ENCODE measurements around the gene TTC6. TPM values are rescaled to one million over a fixed set of nuclear protein-coding genes. Genes with fewer than 3 reads are reported as not detected.
A peak's percentile ranks its signal among the peaks of the same experiment; 100 is the strongest.

The TTC6 gene
- total RNA-seq, 1 donor from 2014 or later: 0.40 TPM

DNA sequence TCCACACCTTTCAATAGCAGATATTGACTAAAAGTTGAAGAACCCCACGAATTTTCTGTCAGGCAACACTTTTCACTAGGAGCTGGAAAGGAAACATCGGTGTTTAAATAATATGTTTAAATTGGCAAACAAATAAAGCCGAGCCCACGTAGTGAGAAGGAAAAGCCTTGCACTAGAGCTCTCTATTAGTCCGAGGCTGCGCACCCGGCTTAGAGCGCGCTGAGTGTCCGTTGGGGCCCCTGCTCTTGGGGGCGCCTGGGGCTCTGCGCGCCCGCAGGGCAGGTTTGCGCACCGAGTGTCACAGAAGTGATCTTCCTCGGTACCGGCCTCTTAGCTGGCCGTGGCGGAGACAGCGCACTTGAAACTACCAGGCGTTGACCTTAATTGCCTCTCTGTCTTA lies 6.4 kb downstream of the TTC6 start:
- no peak for DNase-seq (ENCODE audit: low read depth, low spot score)
- no peaks in the 10 kb centered on the region for H3K36me3 Mint-ChIP-seq (ENCODE audit: low read depth)
- H3K4me3 Mint-ChIP-seq: no peak overlapping the region
- TF ChIP-seq, protein P1, sequence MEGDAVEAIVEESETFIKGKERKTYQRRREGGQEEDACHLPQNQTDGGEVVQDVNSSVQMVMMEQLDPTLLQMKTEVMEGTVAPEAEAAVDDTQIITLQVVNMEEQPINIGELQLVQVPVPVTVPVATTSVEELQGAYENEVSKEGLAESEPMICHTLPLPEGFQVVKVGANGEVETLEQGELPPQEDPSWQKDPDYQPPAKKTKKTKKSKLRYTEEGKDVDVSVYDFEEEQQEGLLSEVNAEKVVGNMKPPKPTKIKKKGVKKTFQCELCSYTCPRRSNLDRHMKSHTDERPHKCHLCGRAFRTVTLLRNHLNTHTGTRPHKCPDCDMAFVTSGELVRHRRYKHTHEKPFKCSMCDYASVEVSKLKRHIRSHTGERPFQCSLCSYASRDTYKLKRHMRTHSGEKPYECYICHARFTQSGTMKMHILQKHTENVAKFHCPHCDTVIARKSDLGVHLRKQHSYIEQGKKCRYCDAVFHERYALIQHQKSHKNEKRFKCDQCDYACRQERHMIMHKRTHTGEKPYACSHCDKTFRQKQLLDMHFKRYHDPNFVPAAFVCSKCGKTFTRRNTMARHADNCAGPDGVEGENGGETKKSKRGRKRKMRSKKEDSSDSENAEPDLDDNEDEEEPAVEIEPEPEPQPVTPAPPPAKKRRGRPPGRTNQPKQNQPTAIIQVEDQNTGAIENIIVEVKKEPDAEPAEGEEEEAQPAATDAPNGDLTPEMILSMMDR (conservative IDR thresholded peaks at IDR 0.05): no peak
- peaks cover 100% of the 10 kb centered on the region for H3K27me3 Mint-ChIP-seq (ENCODE audit: low read depth)
- H3K4me1 Mint-ChIP-seq: peaks cover 13% of the 10 kb centered on the region
- H3K27ac Mint-ChIP-seq (ENCODE audit: unreplicated experiment): no peak overlapping the region
- no peaks in the 10 kb centered on the region for H3K9me3 Mint-ChIP-seq

DNA sequence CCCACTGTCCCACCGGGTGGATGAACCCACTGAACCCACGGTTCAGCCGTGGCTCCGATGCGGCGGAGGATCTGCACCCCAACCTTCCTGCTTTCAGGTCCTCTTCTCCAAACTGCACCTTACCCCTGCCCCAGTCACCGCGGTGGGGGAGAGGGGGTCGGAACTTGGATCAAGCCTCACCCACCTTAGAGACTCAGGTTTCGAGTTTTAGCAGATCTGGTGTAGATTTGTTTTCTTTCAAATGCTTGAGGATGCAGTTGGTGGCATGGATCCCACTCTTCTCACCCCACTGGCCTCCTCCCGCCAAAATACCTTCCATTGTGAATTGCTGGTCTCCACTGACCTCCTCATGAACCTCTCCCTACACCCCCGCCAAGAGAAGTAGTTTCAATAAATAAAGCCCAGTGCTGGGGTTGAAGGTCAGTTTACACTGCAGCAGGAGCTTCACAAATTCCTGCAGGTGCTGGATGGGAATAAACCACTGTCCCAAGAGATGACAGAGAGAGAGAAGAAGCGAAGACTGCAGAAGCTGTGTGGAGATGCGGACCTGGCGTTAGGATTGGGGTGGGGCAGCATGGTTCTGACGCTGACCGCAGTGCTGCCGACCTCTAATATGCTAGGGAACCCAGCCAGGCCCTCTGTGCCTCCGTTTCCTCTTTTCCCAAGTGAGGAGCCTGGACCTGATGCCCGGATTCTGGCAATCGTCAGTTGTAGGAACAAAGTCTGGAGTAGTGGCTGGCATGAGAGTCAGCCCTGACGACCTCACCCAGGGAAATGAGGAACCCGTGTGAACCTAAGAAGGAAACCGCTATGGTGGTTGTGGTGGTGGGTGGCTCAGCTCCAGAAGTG lies 7.4 kb downstream of the TTC6 start:
- Mint-ChIP-seq H3K4me1 (peaks cover 10% of the 10 kb centered on the region), H3K36me3 (ENCODE audit: low read depth) (no peaks in the 10 kb centered on the region), H3K4me3 (no peak overlapping the region), H3K27me3 (ENCODE audit: low read depth) (peaks cover 100% of the 10 kb centered on the region), H3K9me3 (no peaks in the 10 kb centered on the region), H3K27ac (ENCODE audit: unreplicated experiment) (no peak overlapping the region)
- DNase-seq (ENCODE audit: low read depth, low spot score): no peak
- TF ChIP-seq, protein P1 (conservative IDR thresholded peaks at IDR 0.05): no peak

DNA sequence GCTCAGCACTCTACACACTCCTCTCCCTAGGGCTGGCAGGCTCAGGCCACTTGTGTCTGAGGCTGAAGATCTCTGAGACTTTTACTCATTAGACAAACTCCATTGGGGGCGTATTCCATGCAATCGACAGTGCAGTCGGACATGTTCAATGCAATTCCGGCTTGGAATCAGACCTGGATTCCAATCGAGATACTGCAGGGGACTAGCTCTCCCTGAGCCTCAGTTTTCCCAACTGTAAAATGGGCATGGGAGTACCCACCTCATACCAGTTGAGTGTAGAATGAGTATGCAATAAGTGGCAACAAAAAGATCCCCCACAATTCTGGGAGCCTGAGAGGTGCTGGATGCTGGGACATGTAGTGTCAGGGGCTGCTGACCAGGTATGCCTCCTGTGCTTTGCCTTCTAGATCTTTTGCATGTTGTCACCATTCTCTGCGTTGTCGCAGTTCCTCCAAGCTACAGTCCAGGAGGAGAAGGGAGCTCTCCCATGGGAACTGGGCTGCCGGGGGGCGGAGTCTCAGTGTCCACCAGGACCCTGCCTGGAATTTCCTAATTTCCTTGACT lies 8.3 kb downstream of the TTC6 start:
- peaks cover 98% of the 10 kb centered on the region for H3K27me3 Mint-ChIP-seq (ENCODE audit: low read depth)

DNA sequence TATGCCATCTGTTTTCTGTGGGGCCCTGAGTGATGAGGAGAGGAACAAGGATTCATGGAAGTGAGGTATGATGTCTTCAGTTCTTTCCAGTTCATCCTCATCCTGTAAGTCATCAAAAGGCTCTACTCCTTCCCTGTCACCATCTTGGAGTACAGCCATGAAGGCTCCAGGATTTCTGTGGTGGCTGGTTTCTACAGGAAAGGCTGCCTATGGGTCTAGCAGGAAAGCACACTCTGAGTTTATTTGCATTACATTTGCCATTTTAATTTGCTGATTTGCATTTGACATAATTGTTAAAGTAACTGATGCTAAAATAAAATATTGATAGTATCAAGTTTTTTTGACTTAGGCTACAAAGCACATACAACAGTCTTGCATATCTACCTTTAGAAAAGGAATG lies 11.2 kb downstream of the TTC6 start:
- Mint-ChIP-seq H3K4me1 (no peaks in the 10 kb centered on the region), H3K4me3 (no peak overlapping the region), H3K9me3 (peaks cover 6% of the 10 kb centered on the region), H3K27ac (ENCODE audit: unreplicated experiment) (no peak overlapping the region), H3K27me3 (ENCODE audit: low read depth) (peaks cover 81% of the 10 kb centered on the region), H3K36me3 (ENCODE audit: low read depth) (peaks cover 2% of the 10 kb centered on the region)
- TF ChIP-seq, protein P1 (conservative IDR thresholded peaks at IDR 0.05): no peak
- no peak for DNase-seq (ENCODE audit: low read depth, low spot score)

More for the DNA sequence above, 8.3 kb downstream of the TTC6 start:
- H3K4me3 Mint-ChIP-seq: no peak overlapping the region
- TF ChIP-seq, protein P1 (conservative IDR thresholded peaks at IDR 0.05): no peak
- H3K36me3 Mint-ChIP-seq (ENCODE audit: low read depth): no peaks in the 10 kb centered on the region
- no peak for DNase-seq (ENCODE audit: low read depth, low spot score)
- no peaks in the 10 kb centered on the region for H3K9me3 Mint-ChIP-seq
- H3K4me1 Mint-ChIP-seq: peaks cover 8% of the 10 kb centered on the region
- H3K27ac Mint-ChIP-seq (ENCODE audit: unreplicated experiment): peak overlapping the region; percentile 35

DNA sequence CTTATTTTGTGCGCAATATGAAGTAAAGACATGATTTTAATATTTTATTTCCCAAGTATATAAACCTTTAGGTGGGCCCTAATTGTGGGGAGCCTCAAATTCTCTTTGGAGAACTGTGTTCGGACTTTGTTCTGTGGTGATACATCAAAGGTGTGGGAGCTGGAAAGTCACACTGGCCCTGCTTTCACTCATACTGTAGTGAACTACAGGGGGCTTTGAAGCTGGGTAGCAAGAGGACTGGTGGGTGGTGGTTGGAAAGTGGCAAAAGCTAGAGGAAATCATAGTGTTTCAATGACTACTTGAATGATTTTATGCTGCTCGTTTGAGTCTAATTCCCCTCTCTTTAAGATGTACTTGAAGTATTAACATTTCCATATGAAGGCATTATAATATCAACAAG lies 13.2 kb downstream of the TTC6 start:
- Mint-ChIP-seq H3K36me3 (ENCODE audit: low read depth) (peaks cover 4% of the 10 kb centered on the region), H3K4me1 (no peaks in the 10 kb centered on the region), H3K27me3 (ENCODE audit: low read depth) (peaks cover 62% of the 10 kb centered on the region), H3K4me3 (no peak overlapping the region), H3K9me3 (peaks cover 10% of the 10 kb centered on the region), H3K27ac (ENCODE audit: unreplicated experiment) (no peak overlapping the region)
- TF ChIP-seq, protein P1 (conservative IDR thresholded peaks at IDR 0.05): no peak
- DNase-seq (ENCODE audit: low read depth, low spot score): no peak
